SK-N-SH (cell line): ENCODE results near the gene FSTL5. TPM values are rescaled to one million over a fixed set of nuclear protein-coding genes. Genes with fewer than 3 reads are reported as not detected.
A peak's percentile ranks its signal among the peaks of the same experiment; 100 is the strongest.

Source experiments
- CTCF ChIA-PET: fragments of 300-600, 350-600 bp; formaldehyde crosslinking; extraction: SDS; loops from one replicate; lab custom pipeline; 2021; lab: Yijun Ruan, JAX
- POLR2A ChIA-PET: fragments of 350-600 bp; sonication (Branson Sonifier 250); formaldehyde crosslinking; extraction: SDS; loops from one replicate; lab custom pipeline; 2020; ENCODE audit warnings: antibody characterized with exemption, inconsistent platforms; lab: Yijun Ruan, JAX
- DNase-seq: peaks from one replicate; pipeline ENCODE4 v3.0.0; 2012
- H2AFZ ChIP-seq: fragments of 200-600 bp; sonication (generic); 2 replicates; pipeline ENCODE4 v1.8.1; 2016; ENCODE audit warnings: antibody characterized with exemption, mild to moderate bottlenecking, low read depth
- H3F3A ChIP-seq: fragments of 200-600 bp; sonication (generic); replicated peaks from 2 replicates; pipeline ENCODE3; 2016; ENCODE audit warnings: antibody characterized with exemption, mild to moderate bottlenecking; ENCODE audit not compliant: insufficient read depth
- H3K27ac ChIP-seq, 2 experiments: fragments of 200-500 bp in 1 of 2; fragments of 200-600 bp in 1 of 2; sonication (Bioruptor generic) in 1 of 2; sonication (generic), shearing (Covaris generic) in 1 of 2; 2 replicates each; pipeline versions ENCODE4 v1.5.1 to v1.6.1; 2014 to 2016; ENCODE audit warnings: low read depth in 2 of 2, inconsistent platforms in 1 of 2, low read length in 1 of 2, mild to moderate bottlenecking in 1 of 2, mixed read lengths in 1 of 2
- H3K27me3 ChIP-seq: fragments of 200-600 bp; sonication (generic), shearing (Covaris generic); 2 replicates; pipeline ENCODE4 v1.6.1; 2016; ENCODE audit warnings: mixed run types; ENCODE audit not compliant: insufficient read depth
- H3K36me3 ChIP-seq, 2 experiments: fragments of 200-500 bp in 1 of 2; fragments of 200-600 bp in 1 of 2; sonication (Bioruptor generic) in 1 of 2; sonication (generic) in 1 of 2; replicated peaks in 1 of 2; 2 replicates each; pipeline versions ENCODE3 to v1.5.1; 2014 to 2016; ENCODE audit warnings: low read length in 1 of 2, mild to moderate bottlenecking in 1 of 2; ENCODE audit not compliant: insufficient read depth in 2 of 2, control insufficient read depth in 1 of 2
- H3K4me1 ChIP-seq, 2 experiments: fragments of 200-500 bp in 1 of 2; fragments of 200-600 bp in 1 of 2; sonication (Bioruptor generic) in 1 of 2; sonication (generic), shearing (Covaris generic) in 1 of 2; 2 replicates each; pipeline versions ENCODE4 v1.5.1 to v1.6.1; 2014 to 2016; ENCODE audit warnings: low read depth in 1 of 2, low read length in 1 of 2, mixed run types in 1 of 2; ENCODE audit not compliant: insufficient read depth in 2 of 2, control insufficient read depth in 1 of 2
- H3K4me2 ChIP-seq: fragments of 200-600 bp; sonication (generic), shearing (Covaris generic); 2 replicates; pipeline ENCODE4 v1.6.1; 2017; ENCODE audit warnings: mixed run types
- H3K4me3 ChIP-seq, 2 experiments: fragments of 200-500 bp in 1 of 2; fragments of 200-600 bp in 1 of 2; sonication (Bioruptor generic) in 1 of 2; sonication (generic), shearing (Covaris generic) in 1 of 2; 2 replicates each; pipeline versions ENCODE4 v1.5.1 to v1.8.1; 2014 to 2016; ENCODE audit warnings: low read depth in 2 of 2, inconsistent platforms in 1 of 2, low read length in 1 of 2, mild to moderate bottlenecking in 1 of 2, mixed read lengths in 1 of 2, moderate library complexity in 1 of 2
- H3K79me2 ChIP-seq: fragments of 200-600 bp; sonication (generic); 2 replicates; pipeline ENCODE4 v1.8.1; 2017; ENCODE audit warnings: mild to moderate bottlenecking; ENCODE audit not compliant: insufficient read depth
- H3K9ac ChIP-seq: fragments of 200-600 bp; sonication (generic); 2 replicates; pipeline ENCODE4 v1.6.1; 2017; ENCODE audit warnings: mixed run types
- H3K9me2 ChIP-seq: fragments of 200-600 bp; sonication (generic); 2 replicates; pipeline ENCODE4 v1.6.1; 2017; ENCODE audit warnings: mixed run types
- H3K9me3 ChIP-seq: fragments of 200-600 bp; sonication (generic); 2 replicates; pipeline ENCODE4 v1.6.1; 2017; ENCODE audit warnings: mixed run types, mild to moderate bottlenecking, moderate library complexity
- H4K20me1 ChIP-seq: fragments of 200-600 bp; sonication (generic); 2 replicates; pipeline ENCODE4 v1.6.1; 2017; ENCODE audit warnings: mild to moderate bottlenecking, mixed run types; ENCODE audit not compliant: insufficient read depth
- ELF1 ChIP-seq: IDR thresholded peaks from 2 replicates; pipeline ENCODE4 v1.4.0; 2012
- FOSL2 ChIP-seq: IDR thresholded peaks from 2 replicates; pipeline ENCODE4 v1.4.0; 2012; ENCODE audit warnings: low read depth, mild to moderate bottlenecking, moderate library complexity, borderline replicate concordance
- FOXJ3 ChIP-seq: sonication (generic); formaldehyde crosslinking; IDR thresholded peaks from 2 replicates; pipeline ENCODE4 v1.5.1; 2020; ENCODE audit warnings: mild to moderate bottlenecking, missing genetic modification reagents
- GATA2 ChIP-seq: sonication (generic); formaldehyde crosslinking; IDR thresholded peaks from 2 replicates; pipeline ENCODE4 v1.5.0; 2020; ENCODE audit warnings: mild to moderate bottlenecking, missing genetic modification reagents
- MAX ChIP-seq: IDR thresholded peaks from 2 replicates; pipeline ENCODE4 v1.4.0; 2012; ENCODE audit warnings: low read depth
- NFIC ChIP-seq: IDR thresholded peaks from 2 replicates; pipeline ENCODE4 v1.4.0; 2012; ENCODE audit warnings: borderline replicate concordance
- NRF1 ChIP-seq: IDR thresholded peaks from 2 replicates; pipeline ENCODE4 v1.6.1; 2012; ENCODE audit warnings: low read depth, mild to moderate bottlenecking, low read length
- RFX5 ChIP-seq: IDR thresholded peaks from 2 replicates; pipeline ENCODE4 v1.6.1; 2012; ENCODE audit warnings: mild to moderate bottlenecking, improper control_type of control experiment, low read length
- SIN3A ChIP-seq: IDR thresholded peaks from 2 replicates; pipeline ENCODE4 v1.6.1; 2012; ENCODE audit warnings: low read depth, mild to moderate bottlenecking, low read length, moderate library complexity, borderline replicate concordance
- TEAD4 ChIP-seq: IDR thresholded peaks from 2 replicates; pipeline ENCODE4 v1.4.0; 2012; ENCODE audit warnings: mild to moderate bottlenecking, borderline replicate concordance; ENCODE audit not compliant: insufficient read depth
- USF2 ChIP-seq: fragments of 150-350 bp; IDR thresholded peaks from 2 replicates; pipeline ENCODE4 v1.6.1; 2017; ENCODE audit warnings: antibody characterized with exemption, low read length, low read depth, borderline replicate concordance
- YY1 ChIP-seq: IDR thresholded peaks from 2 replicates; pipeline ENCODE4 v1.4.0; 2012; ENCODE audit warnings: low read depth, mild to moderate bottlenecking
- WGBS: methylation state at CpG from one replicate; pipeline ENCODE4 v1.1.6; 2017; ENCODE audit warnings: low lambda C conversion rate; 5-methylcytosine and 5-hydroxymethylcytosine counted together
- polyA plus RNA-seq, 3 experiments: library from polyadenylated mRNA; depleted of rRNA; stranded (reverse); fragments of >200 nt; gene quantifications; 2 replicates each; pipeline ENCODE4 v1.2.3, GENCODE V29; 2012
- TF ChIP-seq, protein P1 (sequence below): IDR thresholded peaks from 2 replicates; pipeline ENCODE4; 2012

Gene FSTL5
- polyA plus RNA-seq, 1 of the 3 experiments (the other 2 are of a cell fraction), result 0.07 TPM

- Histone ChIP-seq H3K9ac (no peak overlapping the region), H3K4me1 (no peaks in the 10 kb centered on the region), H3K9me2 (no peaks in the 10 kb centered on the region), H4K20me1 (no peaks in the 10 kb centered on the region), H3K27me3 (no peaks in the 10 kb centered on the region), H3K4me2 (no peak overlapping the region), H3K27ac (no peak overlapping the region), H3K4me3 (no peak overlapping the region), H3K79me2 (no peaks in the 10 kb centered on the region), H3K9me3 (no peaks in the 10 kb centered on the region), H3F3A (no peaks in the 10 kb centered on the region), H2AFZ (no peak overlapping the region), H3K36me3 (no peaks in the 10 kb centered on the region)
- WGBS, result 59% methylated on average over 4 of the region's 4 CpGs
- CTCF ChIA-PET, result no interaction called here
- POLR2A ChIA-PET, result no interaction called here
- no peak for TF ChIP-seq FOSL2
- peak; percentile 4 for DNase-seq
Measured at GRCh38 chr4:161466316-161466715, 697.5 kb downstream of the FSTL5 start.

DNA sequence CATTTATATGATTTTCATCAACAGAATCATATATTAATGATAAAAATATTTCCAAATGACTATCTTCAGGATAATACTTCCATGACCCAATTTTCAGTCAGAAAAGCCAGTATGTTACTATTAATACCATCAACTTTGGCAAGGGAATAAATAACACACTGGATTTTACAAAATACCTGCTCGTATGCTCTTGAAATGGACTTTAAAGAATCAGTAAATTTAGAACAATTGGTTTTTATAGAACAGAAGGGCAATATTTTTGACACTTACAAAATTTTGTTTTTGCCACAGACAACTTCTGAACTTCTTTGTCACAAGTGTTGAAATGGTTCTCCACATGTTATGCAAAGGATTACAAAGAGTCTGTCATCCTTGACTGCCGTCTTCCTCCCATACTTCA lies 700.4 kb downstream of the FSTL5 start:
- no peak overlapping the region for H2AFZ ChIP-seq
- H3K4me1 ChIP-seq, result no peaks in the 10 kb centered on the region
- ChIA-PET POLR2A (no interaction called here), CTCF (no interaction called here)
- H3K36me3 ChIP-seq, result no peaks in the 10 kb centered on the region
- H3K4me3 ChIP-seq, result no peak overlapping the region
- H4K20me1 ChIP-seq, result no peaks in the 10 kb centered on the region
- 67% methylated on average over 2 of the region's 2 CpGs for WGBS
- H3K9ac ChIP-seq, result no peak overlapping the region
- H3K9me2 ChIP-seq, result no peaks in the 10 kb centered on the region
- H3K79me2 ChIP-seq, result no peaks in the 10 kb centered on the region
- H3K4me2 ChIP-seq, result no peak overlapping the region
- H3K27ac ChIP-seq, result no peak overlapping the region
- no peaks in the 10 kb centered on the region for H3K9me3 ChIP-seq
- H3K27me3 ChIP-seq, result no peaks in the 10 kb centered on the region
- TF ChIP-seq ELF1 (no peak), TEAD4 (no peak), NFIC (no peak), FOSL2 (no peak), MAX (no peak), FOXJ3 (CRISPR knock-in tag) (no peak), SIN3A (no peak), GATA2 (CRISPR knock-in tag) (no peak), USF2 (no peak), RFX5 (no peak), NRF1 (no peak), YY1 (no peak)
- TF ChIP-seq, protein P1, sequence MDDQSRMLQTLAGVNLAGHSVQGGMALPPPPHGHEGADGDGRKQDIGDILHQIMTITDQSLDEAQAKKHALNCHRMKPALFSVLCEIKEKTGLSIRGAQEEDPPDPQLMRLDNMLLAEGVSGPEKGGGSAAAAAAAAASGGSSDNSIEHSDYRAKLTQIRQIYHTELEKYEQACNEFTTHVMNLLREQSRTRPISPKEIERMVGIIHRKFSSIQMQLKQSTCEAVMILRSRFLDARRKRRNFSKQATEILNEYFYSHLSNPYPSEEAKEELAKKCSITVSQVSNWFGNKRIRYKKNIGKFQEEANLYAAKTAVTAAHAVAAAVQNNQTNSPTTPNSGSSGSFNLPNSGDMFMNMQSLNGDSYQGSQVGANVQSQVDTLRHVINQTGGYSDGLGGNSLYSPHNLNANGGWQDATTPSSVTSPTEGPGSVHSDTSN, result no peak
- DNase-seq, result no peak
- no peaks in the 10 kb centered on the region for H3F3A ChIP-seq
